Panc1 (cell line): ENCODE data around the gene TAS2R41.

Experiments used
- POLR2AphosphoS5 ChIP-seq: IDR thresholded peaks from 2 replicates; pipeline ENCODE4 v1.6.1; 2012; ENCODE audit warnings: mild to moderate bottlenecking, low read depth, low read length, moderate library complexity
- TCF7L2 ChIP-seq: IDR thresholded peaks from 2 replicates; pipeline ENCODE4 v1.6.1; 2011; ENCODE audit warnings: mild to moderate bottlenecking, low read depth, low read length, inconsistent platforms
- TF ChIP-seq, protein P1 (sequence below): fragments of 450-650 bp; IDR thresholded peaks from 2 replicates; pipeline ENCODE4 v1.5.1; 2017; ENCODE audit warnings: mild to moderate bottlenecking
- TF ChIP-seq, protein P2 (sequence below), 2 experiments: IDR thresholded peaks; 2 replicates each; pipeline ENCODE4 v1.6.1; 2011 to 2012; ENCODE audit warnings: low read depth in 2 of 2, control low read depth in 1 of 2, low read length in 1 of 2, mild to moderate bottlenecking in 1 of 2, moderate library complexity in 1 of 2; ENCODE audit not compliant: insufficient read depth in 1 of 2

DNA sequence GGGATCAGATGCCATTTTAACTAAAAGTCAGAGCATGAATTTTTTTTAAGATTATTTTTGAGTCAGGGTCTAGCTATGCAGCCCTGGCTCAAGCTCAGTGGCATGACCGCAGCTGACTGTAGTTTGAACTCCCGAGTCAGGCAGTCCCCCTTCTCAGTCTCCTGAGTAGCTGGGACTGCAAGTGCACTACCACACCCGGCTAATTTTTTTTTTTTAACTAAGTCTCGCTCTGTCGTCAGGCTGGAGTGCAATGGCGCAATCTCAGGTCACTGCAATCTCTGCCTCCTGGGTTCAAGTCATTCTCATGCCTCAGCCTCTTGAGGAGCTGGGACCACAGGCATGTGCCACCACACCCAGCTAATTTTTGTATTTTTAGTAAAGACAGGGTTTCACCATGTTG lies 7.8 kb downstream of the TAS2R41 start:
- TF ChIP-seq, protein P1, sequence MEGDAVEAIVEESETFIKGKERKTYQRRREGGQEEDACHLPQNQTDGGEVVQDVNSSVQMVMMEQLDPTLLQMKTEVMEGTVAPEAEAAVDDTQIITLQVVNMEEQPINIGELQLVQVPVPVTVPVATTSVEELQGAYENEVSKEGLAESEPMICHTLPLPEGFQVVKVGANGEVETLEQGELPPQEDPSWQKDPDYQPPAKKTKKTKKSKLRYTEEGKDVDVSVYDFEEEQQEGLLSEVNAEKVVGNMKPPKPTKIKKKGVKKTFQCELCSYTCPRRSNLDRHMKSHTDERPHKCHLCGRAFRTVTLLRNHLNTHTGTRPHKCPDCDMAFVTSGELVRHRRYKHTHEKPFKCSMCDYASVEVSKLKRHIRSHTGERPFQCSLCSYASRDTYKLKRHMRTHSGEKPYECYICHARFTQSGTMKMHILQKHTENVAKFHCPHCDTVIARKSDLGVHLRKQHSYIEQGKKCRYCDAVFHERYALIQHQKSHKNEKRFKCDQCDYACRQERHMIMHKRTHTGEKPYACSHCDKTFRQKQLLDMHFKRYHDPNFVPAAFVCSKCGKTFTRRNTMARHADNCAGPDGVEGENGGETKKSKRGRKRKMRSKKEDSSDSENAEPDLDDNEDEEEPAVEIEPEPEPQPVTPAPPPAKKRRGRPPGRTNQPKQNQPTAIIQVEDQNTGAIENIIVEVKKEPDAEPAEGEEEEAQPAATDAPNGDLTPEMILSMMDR: no peak
- TF ChIP-seq, protein P2, sequence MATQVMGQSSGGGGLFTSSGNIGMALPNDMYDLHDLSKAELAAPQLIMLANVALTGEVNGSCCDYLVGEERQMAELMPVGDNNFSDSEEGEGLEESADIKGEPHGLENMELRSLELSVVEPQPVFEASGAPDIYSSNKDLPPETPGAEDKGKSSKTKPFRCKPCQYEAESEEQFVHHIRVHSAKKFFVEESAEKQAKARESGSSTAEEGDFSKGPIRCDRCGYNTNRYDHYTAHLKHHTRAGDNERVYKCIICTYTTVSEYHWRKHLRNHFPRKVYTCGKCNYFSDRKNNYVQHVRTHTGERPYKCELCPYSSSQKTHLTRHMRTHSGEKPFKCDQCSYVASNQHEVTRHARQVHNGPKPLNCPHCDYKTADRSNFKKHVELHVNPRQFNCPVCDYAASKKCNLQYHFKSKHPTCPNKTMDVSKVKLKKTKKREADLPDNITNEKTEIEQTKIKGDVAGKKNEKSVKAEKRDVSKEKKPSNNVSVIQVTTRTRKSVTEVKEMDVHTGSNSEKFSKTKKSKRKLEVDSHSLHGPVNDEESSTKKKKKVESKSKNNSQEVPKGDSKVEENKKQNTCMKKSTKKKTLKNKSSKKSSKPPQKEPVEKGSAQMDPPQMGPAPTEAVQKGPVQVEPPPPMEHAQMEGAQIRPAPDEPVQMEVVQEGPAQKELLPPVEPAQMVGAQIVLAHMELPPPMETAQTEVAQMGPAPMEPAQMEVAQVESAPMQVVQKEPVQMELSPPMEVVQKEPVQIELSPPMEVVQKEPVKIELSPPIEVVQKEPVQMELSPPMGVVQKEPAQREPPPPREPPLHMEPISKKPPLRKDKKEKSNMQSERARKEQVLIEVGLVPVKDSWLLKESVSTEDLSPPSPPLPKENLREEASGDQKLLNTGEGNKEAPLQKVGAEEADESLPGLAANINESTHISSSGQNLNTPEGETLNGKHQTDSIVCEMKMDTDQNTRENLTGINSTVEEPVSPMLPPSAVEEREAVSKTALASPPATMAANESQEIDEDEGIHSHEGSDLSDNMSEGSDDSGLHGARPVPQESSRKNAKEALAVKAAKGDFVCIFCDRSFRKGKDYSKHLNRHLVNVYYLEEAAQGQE (IDR thresholded peaks at IDR 0.05; ENCODE audit: insufficient read depth in 1 of 2, low read depth in 2 of 2, low read length in 1 of 2): no peak
- TF ChIP-seq POLR2AphosphoS5 (no peak), TCF7L2 (no peak)
